GM12891 (cell line): ENCODE data around the gene IL17B.

Experiments
- PAX5 ChIP-seq: IDR thresholded peaks from 2 replicates; pipeline ENCODE4 v1.6.1; 2011; ENCODE audit warnings: low read length, moderate library complexity, mild to moderate bottlenecking; ENCODE audit not compliant: insufficient read depth, severe bottlenecking
- POLR2A ChIP-seq: IDR thresholded peaks from 2 replicates; pipeline ENCODE4 v1.6.1; 2011; ENCODE audit warnings: low read depth, low read length, control low read depth
- POLR2AphosphoS5 ChIP-seq: IDR thresholded peaks from 2 replicates; pipeline ENCODE4 v1.6.1; 2011; ENCODE audit warnings: low read depth, low read length, control low read depth
- SPI1 ChIP-seq: IDR thresholded peaks from 2 replicates; pipeline ENCODE4 v1.6.1; 2011; ENCODE audit warnings: low read depth, low read length, control low read depth
- TAF1 ChIP-seq: IDR thresholded peaks from 2 replicates; pipeline ENCODE4 v1.6.1; 2011; ENCODE audit warnings: low read depth, low read length, control low read depth

DNA sequence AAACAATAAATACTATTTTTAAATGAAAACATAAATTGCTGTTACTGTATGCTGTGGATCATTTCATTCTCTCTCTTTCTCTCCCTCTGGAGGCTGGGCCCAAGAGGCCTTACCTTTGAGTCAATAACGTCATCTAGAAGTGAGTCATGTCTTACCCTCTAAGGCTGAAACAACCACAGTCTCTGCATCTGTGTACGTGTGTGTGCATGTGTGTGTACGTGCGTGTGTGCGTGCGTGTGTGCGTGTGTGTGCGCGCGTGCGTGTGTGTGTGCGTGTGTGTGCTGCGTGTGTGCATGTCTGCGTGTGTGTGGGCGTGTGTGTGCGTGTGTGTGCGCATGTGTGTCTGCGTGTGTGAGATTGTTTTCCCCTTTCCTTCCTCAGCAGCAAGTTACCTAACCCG lies 13.6 kb upstream of the IL17B start:
- TF ChIP-seq POLR2A: no peak
- TF ChIP-seq SPI1: no peak
- no peak for TF ChIP-seq TAF1
- TF ChIP-seq POLR2AphosphoS5: no peak
- TF ChIP-seq PAX5: no peak
